ENCODE results near the gene MID1. TPM values are rescaled to one million over a fixed set of nuclear protein-coding genes. Genes with fewer than 3 reads are reported as not detected.

MID1 gene
- polyA plus RNA-seq, 12 donors: 19.9 to 36.1 (median 27.3) TPM; not detected in 1

- DNase-seq: no peak
Measured at GRCh38 chrX:10447564-10448214, 172.7 kb downstream of the MID1 start.

- DNase-seq: no peak
Measured at GRCh38 chrX:10444204-10444603, 176.2 kb downstream of the MID1 start.

- no peak for DNase-seq
Measured at GRCh38 chrX:10441464-10441863, 178.9 kb downstream of the MID1 start.

DNA sequence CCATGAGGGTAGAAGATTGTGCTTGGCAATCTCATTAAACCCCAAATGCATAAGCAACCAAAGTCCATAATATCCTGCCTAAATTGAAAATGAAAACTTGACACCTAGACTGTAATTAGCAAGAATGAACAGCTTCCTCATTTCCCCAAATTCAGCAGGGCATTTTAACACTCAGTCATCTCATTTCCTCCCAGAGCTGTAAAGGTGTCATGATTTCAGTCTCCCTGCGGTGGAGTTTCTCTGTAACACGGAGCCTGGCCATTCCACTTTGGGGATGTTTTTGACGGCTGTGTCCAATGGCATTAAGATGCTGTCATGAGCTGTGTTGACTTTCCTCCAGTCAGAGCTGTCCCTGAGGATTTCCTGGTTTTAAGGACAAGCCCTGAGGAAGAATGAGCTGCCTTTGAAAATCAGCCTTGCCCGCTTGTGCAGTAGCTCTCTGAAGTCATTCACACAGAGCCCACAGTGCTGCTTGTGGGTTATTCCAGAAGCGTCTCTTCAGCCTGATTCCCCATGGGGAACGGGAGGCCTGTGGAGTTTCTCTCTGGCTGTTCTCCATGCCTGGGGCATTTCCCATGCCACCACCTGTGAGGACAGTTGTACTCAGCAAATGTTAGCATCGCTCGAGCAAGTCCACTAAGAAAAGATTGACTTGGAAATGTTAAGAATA is 187.0 kb downstream of the MID1 start:
- no peak for DNase-seq

DNA sequence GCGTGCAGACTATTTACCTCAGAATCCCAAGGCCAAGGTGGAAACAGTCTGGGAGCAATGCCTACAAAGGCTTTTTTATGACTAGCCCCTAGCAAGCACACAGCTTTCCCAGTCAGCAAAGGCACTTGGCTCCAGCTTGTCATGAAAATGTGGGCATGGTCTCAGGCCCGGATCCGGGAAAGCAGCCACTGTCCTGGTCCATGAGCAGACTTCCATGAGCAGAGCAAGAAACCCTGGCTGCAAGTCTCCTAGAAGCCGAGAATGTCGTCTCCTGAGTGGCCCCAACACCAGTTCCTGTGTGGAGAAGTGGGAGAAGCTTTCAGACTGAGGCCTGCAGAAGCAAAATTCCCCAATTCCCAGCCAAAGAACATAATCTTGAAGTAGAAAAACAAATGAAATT is 190.5 kb downstream of the MID1 start:
- DNase-seq: no peak

DNA sequence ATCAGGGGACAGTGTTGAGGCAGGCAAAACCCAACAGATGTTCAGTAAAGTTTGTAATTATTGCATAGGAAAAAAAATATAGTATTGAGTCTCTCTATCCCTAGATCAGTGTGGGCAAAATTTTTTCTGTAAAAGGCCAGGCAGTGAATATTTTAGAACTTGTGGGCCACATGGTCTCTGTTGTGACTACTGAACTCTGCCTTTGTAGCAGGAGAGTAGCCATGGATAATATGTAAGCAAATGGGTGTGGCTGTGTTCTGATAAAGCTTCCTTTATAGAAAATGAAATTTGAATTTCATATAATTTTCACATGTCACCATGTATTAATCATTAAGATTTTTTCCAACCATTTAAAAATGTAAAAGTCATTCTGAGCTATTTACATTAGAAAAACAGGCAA is 193.1 kb downstream of the MID1 start:
- DNase-seq: no peak

DNA sequence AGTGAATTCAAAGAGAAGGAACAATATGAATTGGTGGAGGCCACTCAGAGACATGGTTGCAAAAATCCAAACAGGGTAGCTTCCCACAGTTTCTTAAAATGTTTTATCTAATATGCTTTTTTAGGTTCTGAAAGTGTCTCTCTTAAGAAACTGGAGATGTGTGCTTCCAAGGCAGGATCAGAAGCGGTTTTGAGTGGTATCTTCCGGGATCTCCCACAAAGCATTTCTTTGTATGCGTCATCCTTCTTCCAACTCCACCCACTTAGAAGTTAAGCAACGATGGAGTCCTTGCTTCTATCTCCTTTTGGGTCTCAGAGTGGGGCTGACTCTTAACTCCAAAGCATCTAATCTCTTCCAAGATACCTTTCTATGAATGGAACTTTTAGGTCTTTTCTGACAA is 196.7 kb downstream of the MID1 start:
- DNase-seq: no peak

- no peak for DNase-seq
Measured at GRCh38 chrX:10420134-10420533, 200.3 kb downstream of the MID1 start.

DNA sequence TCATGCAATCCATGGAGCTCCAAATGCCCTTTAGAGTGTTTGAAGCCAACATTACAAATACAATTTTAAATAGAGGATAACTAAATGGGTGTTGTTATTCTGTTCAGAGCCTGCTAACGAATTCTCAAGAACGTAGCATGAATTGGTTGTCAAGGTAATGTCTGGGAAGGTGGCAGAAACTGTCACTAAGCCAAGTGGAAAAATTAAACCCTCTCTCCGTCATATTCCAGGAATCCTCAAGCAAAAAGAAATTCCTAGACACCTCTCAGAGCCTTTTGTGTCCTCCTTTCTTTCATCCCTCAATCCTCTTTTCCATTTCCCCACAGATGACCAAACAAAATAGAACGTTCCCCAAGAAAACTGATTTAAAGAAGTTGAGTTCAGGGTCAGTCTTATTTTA is 204.0 kb downstream of the MID1 start:
- no peak for DNase-seq

DNA sequence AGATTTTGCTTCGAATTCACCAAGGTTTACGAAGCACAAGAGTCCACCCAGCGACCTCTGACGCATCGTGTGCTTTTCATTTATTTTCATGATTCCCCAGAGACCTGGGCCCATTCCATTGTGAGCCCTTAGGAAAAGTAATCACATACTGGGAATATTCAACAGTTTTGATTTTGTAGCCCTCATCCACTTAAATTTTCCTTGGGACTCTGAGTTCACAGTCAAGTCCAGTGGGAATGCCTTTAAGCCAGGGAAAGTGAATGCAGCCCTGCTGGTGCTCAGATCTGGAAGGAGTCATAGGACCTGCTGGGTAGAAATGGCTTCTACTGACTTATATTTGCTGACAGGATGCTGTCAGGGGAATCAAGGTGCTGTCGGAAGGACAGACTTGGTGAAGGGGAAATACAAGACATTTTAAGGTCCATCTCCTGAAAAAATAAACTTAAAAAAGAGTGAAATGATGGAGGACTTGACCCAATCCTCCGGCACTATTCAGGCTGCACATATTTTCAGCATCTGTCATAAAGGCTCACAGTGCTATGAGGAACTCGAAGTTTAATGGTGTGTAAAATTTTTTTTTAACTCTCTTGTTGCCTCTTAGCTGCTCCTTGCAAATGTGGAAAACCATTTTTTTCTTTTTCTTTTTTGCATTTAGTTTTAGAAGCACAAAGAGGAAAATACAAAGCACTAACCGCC is 204.9 kb downstream of the MID1 start:
- no peak for DNase-seq

DNA sequence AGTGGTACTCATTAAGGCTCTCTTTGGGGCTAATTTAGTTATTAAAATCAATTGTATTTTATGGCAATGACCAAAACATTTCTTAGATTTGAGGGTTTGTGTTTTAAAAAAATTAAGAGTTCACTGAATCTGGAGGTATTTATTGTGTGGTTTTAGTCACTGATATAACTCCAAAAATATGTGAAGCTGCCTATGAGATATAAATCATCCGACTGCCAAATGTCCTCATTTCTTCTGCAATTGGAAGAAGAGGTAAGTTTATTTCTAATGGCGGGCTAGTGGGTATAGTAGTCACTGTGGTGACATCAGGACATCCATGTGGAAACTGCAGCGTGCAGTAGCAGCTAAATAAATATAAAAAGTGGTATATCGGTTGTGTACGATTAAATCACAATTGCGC is 205.5 kb downstream of the MID1 start:
- DNase-seq: no peak

DNA sequence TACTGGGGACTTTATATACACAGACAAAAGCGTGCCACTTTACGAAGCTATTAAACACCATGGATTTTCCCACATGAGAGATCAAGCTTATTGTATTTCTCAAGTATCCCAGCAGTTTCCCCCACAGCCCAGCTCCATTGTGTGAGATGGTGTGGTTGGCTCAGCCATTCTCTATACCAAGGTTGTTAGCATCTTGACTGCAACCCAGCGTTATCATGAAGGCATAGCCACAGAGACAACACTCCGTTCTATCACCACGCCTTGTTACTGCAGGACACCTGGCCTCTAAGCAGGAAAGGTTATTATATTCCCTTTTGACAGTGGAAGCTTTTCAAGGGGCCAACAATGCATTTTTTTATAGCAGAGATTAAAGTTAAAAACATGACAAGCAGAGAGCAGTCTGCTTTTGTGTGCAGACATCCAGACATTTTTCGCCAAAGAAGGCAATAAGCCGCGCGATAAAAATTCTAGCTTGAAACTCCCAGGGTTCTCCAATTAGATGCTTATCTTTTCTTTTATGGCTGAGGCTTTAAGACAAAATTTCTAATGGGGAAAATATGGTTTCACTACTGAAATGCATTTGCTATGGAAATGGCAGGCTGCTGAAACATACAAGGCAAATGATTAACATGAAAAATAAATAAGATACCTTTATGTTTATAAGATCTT is 206.1 kb downstream of the MID1 start:
- DNase-seq: no peak

DNA sequence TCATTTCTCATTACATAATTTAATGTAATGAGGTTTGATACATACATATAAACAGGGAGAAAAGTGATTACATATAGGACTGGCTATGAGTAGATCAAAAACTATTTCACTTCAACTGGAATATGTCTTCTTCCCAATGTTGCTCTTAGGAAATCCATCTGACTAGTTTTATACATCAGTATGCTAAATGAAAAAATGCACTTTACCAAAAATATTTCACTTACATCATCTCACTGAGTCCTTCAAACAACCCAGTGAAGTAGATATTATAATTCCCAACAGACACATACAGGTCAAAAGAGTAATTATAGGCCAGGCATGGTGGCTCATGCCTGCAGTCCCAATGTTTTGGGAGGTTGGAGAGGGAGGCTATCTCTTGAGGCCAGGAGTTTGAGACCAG is 215.9 kb downstream of the MID1 start:
- no peak for DNase-seq

DNA sequence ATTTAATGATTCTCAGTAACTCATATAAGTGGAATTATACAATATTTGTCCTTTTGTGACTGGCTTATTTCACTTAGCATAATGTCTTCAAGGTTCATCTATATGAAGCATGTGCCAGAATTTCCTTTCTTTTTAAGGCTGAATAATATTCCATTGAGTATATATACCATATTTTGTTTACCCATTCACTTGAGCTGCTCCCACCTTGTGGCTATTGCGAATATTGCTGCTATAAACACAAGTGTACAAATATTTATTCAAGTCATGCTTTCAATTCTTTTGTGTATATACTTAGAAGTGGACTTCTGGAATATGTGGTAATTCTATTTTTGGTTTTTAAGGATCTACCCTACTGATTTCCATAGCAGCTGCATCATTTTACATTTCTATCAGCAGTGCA is 219.1 kb downstream of the MID1 start:
- DNase-seq: no peak

GRCh38 chrX:10399043-10399741 is 221.2 kb downstream of the MID1 start:
- DNase-seq: no peak

- no peak for DNase-seq
Measured at GRCh38 chrX:10398215-10398614, 222.2 kb downstream of the MID1 start.

DNA sequence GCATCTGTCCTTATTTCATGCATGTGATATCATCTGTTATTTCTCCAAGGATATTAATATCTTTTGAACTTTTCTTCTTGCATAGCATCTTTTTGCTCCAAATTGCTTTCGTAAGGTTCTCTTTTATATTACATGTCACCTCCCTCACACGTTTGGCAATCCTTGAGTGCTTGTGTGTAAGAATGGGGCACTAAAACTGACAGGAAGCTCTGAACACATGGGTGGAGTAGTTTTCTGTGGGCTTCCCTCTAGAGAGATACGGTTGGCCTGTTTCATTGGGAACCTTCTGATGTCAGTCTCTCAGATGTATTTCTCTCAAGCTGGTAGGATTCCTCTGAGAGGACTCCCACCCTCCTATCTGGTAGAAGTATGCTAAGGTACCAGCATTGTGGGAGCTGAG is 223.0 kb downstream of the MID1 start:
- DNase-seq: no peak

- no peak for DNase-seq
Measured at GRCh38 chrX:10395643-10396042, 224.7 kb downstream of the MID1 start.
